A673 (cell line): Measurements from ENCODE around the gene DHRS7. TPM values are rescaled to one million over a fixed set of nuclear protein-coding genes. Genes with fewer than 3 reads are reported as not detected.

Source experiments
- BruUV-seq: library from RNA; stranded (reverse); fragments of 400-500 nt; replicated peaks from 2 replicates; lab custom pipeline; 2021; lab: Mats Ljungman, UMichigan
- CTCF ChIA-PET: fragments of 300-600 bp; sonication (Branson Sonifier 250); formaldehyde crosslinking; loops from one replicate; lab custom pipeline; 2022; ENCODE audit warnings: antibody characterized with exemption; lab: Charles Lee
- POLR2A ChIA-PET: fragments of 300-600 bp; sonication (Branson Sonifier 250); formaldehyde crosslinking; loops from one replicate; lab custom pipeline; 2022; ENCODE audit warnings: antibody characterized with exemption; ENCODE audit not compliant: low non-redundant PET; lab: Charles Lee
- DNase-seq: peaks from one replicate; pipeline ENCODE4 v3.0.0-alpha.2; 2015; ENCODE audit warnings: low spot score
- H3K27ac ChIP-seq: fragments of 200-600 bp; sonication (generic); 2 replicates; pipeline ENCODE4 v1.5.1; 2016; ENCODE audit warnings: mixed run types, low read depth, mild to moderate bottlenecking, mixed read lengths, antibody characterized with exemption, low read length; ENCODE audit not compliant: poor library complexity, severe bottlenecking
- H3K27me3 ChIP-seq: fragments of 200-600 bp; sonication (generic); replicated peaks from 2 replicates; pipeline ENCODE4 v1.6.1; 2017; ENCODE audit warnings: mixed run types, low read depth, mild to moderate bottlenecking, mixed read lengths, antibody characterized with exemption, low read length; ENCODE audit not compliant: insufficient read depth, poor library complexity
- H3K36me3 ChIP-seq: fragments of 200-600 bp; sonication (generic); 2 replicates; pipeline ENCODE4 v1.6.1; 2016; ENCODE audit warnings: mixed run types, mild to moderate bottlenecking, mixed read lengths, antibody characterized with exemption, low read length; ENCODE audit not compliant: insufficient read depth, poor library complexity, severe bottlenecking
- H3K4me1 ChIP-seq: fragments of 200-600 bp; sonication (generic); 2 replicates; pipeline ENCODE4 v1.6.1; 2017; ENCODE audit warnings: mixed run types, mild to moderate bottlenecking, mixed read lengths, antibody characterized with exemption, low read length; ENCODE audit not compliant: insufficient read depth, poor library complexity, severe bottlenecking
- H3K4me3 ChIP-seq: fragments of 200-600 bp; sonication (generic); 2 replicates; pipeline ENCODE4 v1.5.1; 2016; ENCODE audit warnings: low read depth, mixed run types, mild to moderate bottlenecking, mixed read lengths, low read length; ENCODE audit not compliant: poor library complexity, severe bottlenecking
- H3K9me3 ChIP-seq: fragments of 200-600 bp; sonication (generic); 2 replicates; pipeline ENCODE4 v1.6.1; 2016; ENCODE audit warnings: mixed run types, low read depth, mild to moderate bottlenecking, mixed read lengths, antibody characterized with exemption, low read length; ENCODE audit not compliant: poor library complexity, severe bottlenecking
- EZH2 ChIP-seq: fragments of 200-600 bp; sonication (generic); IDR thresholded peaks from 2 replicates; pipeline ENCODE4 v1.6.1; 2017; ENCODE audit warnings: borderline replicate concordance, low read depth, mild to moderate bottlenecking, mixed read lengths, antibody characterized with exemption, low read length; ENCODE audit not compliant: poor library complexity, severe bottlenecking
- intact Hi-C: fragments of 100-400 bp; cut with micrococcal nuclease; formaldehyde crosslinking; loops from one replicate; pipeline ENCODE4 v1.10.0; 2022; ENCODE audit not compliant: unreplicated experiment
- total RNA-seq: library from RNA; stranded (reverse); gene quantifications from 2 replicates; pipeline ENCODE4 v1.2.3, GENCODE V29; 2021
- TF ChIP-seq, protein P1 (sequence below): fragments of 300-800, 200-600 bp; sonication (generic); conservative IDR thresholded peaks from 2 replicates; pipeline ENCODE4 v1.5.1; 2017; ENCODE audit warnings: low read depth, mild to moderate bottlenecking, antibody characterized with exemption, low read length, moderate library complexity, mixed read lengths

The DHRS7 gene
- total RNA-seq, 1 experiment from 2014 or later = 17.9 TPM

DNA sequence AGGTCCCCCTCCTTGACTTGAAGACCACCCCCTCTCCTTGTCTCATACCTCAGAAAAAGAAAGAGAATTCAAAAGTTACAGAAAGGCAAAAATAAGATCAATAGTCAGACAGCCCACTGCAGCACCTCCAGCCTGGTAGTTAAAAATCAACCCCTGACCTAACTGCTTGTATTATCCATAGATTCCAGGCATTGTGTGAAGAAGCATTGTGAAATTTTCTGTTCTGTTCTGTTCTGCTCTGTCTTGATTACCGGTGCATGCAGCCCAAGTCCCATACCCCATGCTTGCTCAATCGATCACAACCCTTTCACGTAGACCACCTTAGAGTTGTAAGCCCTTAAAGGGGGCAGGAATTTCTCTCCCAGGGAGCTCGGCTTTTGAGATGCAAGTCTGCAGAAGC lies 5.8 kb upstream of the DHRS7 start:
- Histone ChIP-seq H3K36me3 (no peaks in the 10 kb centered on the region), H3K27ac (no peak overlapping the region), H3K4me1 (no peaks in the 10 kb centered on the region), H3K4me3 (no peak overlapping the region), H3K9me3 (no peaks in the 10 kb centered on the region), H3K27me3 (no peaks in the 10 kb centered on the region)
- no peak for DNase-seq
- intact Hi-C loops = no loop called here
- BruUV-seq = no TSS peak
- TF ChIP-seq, protein P1, sequence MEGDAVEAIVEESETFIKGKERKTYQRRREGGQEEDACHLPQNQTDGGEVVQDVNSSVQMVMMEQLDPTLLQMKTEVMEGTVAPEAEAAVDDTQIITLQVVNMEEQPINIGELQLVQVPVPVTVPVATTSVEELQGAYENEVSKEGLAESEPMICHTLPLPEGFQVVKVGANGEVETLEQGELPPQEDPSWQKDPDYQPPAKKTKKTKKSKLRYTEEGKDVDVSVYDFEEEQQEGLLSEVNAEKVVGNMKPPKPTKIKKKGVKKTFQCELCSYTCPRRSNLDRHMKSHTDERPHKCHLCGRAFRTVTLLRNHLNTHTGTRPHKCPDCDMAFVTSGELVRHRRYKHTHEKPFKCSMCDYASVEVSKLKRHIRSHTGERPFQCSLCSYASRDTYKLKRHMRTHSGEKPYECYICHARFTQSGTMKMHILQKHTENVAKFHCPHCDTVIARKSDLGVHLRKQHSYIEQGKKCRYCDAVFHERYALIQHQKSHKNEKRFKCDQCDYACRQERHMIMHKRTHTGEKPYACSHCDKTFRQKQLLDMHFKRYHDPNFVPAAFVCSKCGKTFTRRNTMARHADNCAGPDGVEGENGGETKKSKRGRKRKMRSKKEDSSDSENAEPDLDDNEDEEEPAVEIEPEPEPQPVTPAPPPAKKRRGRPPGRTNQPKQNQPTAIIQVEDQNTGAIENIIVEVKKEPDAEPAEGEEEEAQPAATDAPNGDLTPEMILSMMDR = no peak
- TF ChIP-seq EZH2 = no peak
- CTCF ChIA-PET = no interaction called here
- POLR2A ChIA-PET = no interaction called here

DNA sequence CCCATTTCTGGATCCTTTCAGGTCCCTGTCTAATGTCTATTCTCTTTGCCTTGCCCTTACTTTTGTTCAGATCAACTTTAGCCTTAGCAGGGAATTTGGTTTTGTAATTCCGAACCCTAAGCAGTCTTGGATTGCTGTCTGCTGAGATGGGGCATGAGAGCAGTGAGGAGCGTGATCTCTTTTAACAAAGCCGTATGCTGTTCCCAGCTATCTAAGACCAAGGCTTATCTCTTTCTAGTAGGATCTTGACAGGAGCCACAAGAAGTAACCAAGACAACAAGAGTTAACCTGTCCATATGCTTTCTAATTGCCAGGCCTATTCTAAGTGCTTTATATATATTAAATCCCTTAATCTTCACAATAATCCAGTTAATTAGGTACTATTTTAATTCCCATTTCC lies 4.5 kb upstream of the DHRS7 start:
- BruUV-seq = no TSS peak
- intact Hi-C loops = loop anchor here (5.0 kb wide), 1 partner anchor 102 kb away; no protein-coding TSS in a partner anchor
- CTCF ChIA-PET = no interaction called here

DNA sequence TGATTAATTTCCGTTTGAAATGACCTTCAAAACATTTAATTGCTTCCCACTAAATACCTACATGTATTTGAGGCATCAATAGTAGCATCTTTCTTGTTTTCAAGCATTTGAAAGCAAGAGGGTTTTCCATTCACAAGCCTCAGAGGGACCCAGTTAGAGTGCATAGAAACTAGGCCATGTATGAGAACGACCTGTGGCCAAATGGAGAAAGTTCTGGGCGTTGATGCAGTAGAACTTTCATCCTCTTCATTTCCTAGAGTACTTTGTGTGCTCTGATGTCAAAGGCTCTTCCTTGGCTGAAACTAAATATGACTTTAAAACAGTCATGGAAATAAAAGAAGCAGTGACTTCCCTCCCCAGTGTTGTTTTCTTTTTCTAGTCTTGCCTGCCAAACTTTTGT lies 944 bp upstream of the DHRS7 start:
- H3K4me1 ChIP-seq = no peaks in the 10 kb centered on the region
- CTCF ChIA-PET = no interaction called here
- no peaks in the 10 kb centered on the region for H3K9me3 ChIP-seq
- no TSS peak for BruUV-seq
- H3K27me3 ChIP-seq = no peaks in the 10 kb centered on the region
- no peak overlapping the region for H3K27ac ChIP-seq
- POLR2A ChIA-PET = no interaction called here
- intact Hi-C loops = loop anchor here (5.0 kb wide), 1 partner anchor 99 kb away; no protein-coding TSS in a partner anchor
- TF ChIP-seq, protein P1 = no peak
- no peak for TF ChIP-seq EZH2
- H3K4me3 ChIP-seq = no peak overlapping the region
- no peaks in the 10 kb centered on the region for H3K36me3 ChIP-seq
- no peak for DNase-seq

More for the DNA sequence above, 4.5 kb upstream of the DHRS7 start:
- Histone ChIP-seq H3K27me3 (no peaks in the 10 kb centered on the region), H3K36me3 (no peaks in the 10 kb centered on the region), H3K4me1 (no peaks in the 10 kb centered on the region), H3K4me3 (no peak overlapping the region), H3K9me3 (no peaks in the 10 kb centered on the region), H3K27ac (no peak overlapping the region)
- POLR2A ChIA-PET = no interaction called here
- DNase-seq = no peak
- TF ChIP-seq EZH2 = no peak
- TF ChIP-seq, protein P1 = no peak
